Activated naive CD4-positive, alpha-beta T cell treated with anti-CD3 and anti-CD28 coated beads, Interleukin-2, amount 10 ng/mL, durations not matched to agents 7 days and 5 days (primary cell): Measurements from ENCODE around the gene PBRM1.
"Not testable (repeated sequence)": the region's sequence is repeated elsewhere in the genome, so short reads cannot be mapped to it uniquely, and the experiment has no call there.

Experiments used
- CTCF ChIA-PET: fragments of 350-600 bp; sonication (Branson Sonifier 250); formaldehyde crosslinking; loops from one replicate; lab custom pipeline; 2021; ENCODE audit warnings: antibody characterized with exemption; lab: Charles Lee
- DNase-seq: peaks from one replicate; pipeline ENCODE4 v3.0.0-alpha.2; 2020
- H3K27ac Mint-ChIP-seq: one replicate; pipeline ENCODE4 v1.8.0; 2021; ENCODE audit warnings: mild to moderate bottlenecking, moderate library complexity, mixed read lengths
- H3K27me3 Mint-ChIP-seq: one replicate; pipeline ENCODE4 v1.8.0; 2021; ENCODE audit warnings: mild to moderate bottlenecking, mixed read lengths
- H3K36me3 Mint-ChIP-seq: one replicate; pipeline ENCODE4 v1.8.0; 2021; ENCODE audit warnings: mixed read lengths
- H3K4me1 Mint-ChIP-seq: one replicate; pipeline ENCODE4 v1.8.0; 2021; ENCODE audit warnings: mixed read lengths
- H3K4me3 Mint-ChIP-seq: one replicate; pipeline ENCODE4 v1.8.0; 2021; ENCODE audit warnings: mild to moderate bottlenecking, moderate library complexity, mixed read lengths
- H3K9me3 Mint-ChIP-seq: one replicate; pipeline ENCODE4 v1.8.0; 2021; ENCODE audit warnings: mixed read lengths

Gene PBRM1

GRCh38 chr3:52528586-52529375 is 156.9 kb downstream of the PBRM1 start:
- no peak overlapping the region for H3K4me3 Mint-ChIP-seq
- peak; percentile 18 for DNase-seq

GRCh38 chr3:52527732-52528585 is 157.8 kb downstream of the PBRM1 start:
- H3K4me1 Mint-ChIP-seq: peaks cover 4% of the 10 kb centered on the region
- peak; percentile 16 for DNase-seq
- CTCF ChIA-PET: no interaction called here
- no peaks in the 10 kb centered on the region for H3K9me3 Mint-ChIP-seq
- no peak overlapping the region for H3K4me3 Mint-ChIP-seq
- H3K27me3 Mint-ChIP-seq: peaks cover 8% of the 10 kb centered on the region
- H3K27ac Mint-ChIP-seq: no peak overlapping the region
- no peaks in the 10 kb centered on the region for H3K36me3 Mint-ChIP-seq

More at GRCh38 chr3:52528586-52529375, 156.9 kb downstream of the PBRM1 start:
- Mint-ChIP-seq H3K36me3 (no peaks in the 10 kb centered on the region), H3K4me1 (peaks cover 4% of the 10 kb centered on the region), H3K27me3 (peaks cover 8% of the 10 kb centered on the region), H3K27ac (no peak overlapping the region), H3K9me3 (no peaks in the 10 kb centered on the region)
- CTCF ChIA-PET: interaction anchor here (1.2 kb wide), 1 partner anchor 17 kb away, joined by 3 read pairs; no protein-coding TSS in a partner anchor

GRCh38 chr3:52527039-52527731 is 158.5 kb downstream of the PBRM1 start:
- Mint-ChIP-seq H3K36me3 (no peaks in the 10 kb centered on the region), H3K4me3 (no peak overlapping the region), H3K9me3 (no peaks in the 10 kb centered on the region), H3K4me1 (no peaks in the 10 kb centered on the region), H3K27ac (no peak overlapping the region), H3K27me3 (no peaks in the 10 kb centered on the region)
- DNase-seq: peak; percentile 10
- CTCF ChIA-PET: no interaction called here

GRCh38 chr3:52526671-52527038 is 159.1 kb downstream of the PBRM1 start:
- H3K4me1 Mint-ChIP-seq, H3K36me3 Mint-ChIP-seq, CTCF ChIA-PET, H3K27ac Mint-ChIP-seq, H3K4me3 Mint-ChIP-seq, H3K27me3 Mint-ChIP-seq, H3K9me3 Mint-ChIP-seq: not testable (repeated sequence)
- peak; percentile 9 for DNase-seq

- no peaks in the 10 kb centered on the region for H3K27me3 Mint-ChIP-seq
- no peaks in the 10 kb centered on the region for H3K9me3 Mint-ChIP-seq
- peak overlapping the region; percentile 37 for H3K27ac Mint-ChIP-seq
- H3K4me3 Mint-ChIP-seq: no peak overlapping the region
- H3K4me1 Mint-ChIP-seq: no peaks in the 10 kb centered on the region
- CTCF ChIA-PET: no interaction called here
- no peaks in the 10 kb centered on the region for H3K36me3 Mint-ChIP-seq
- peak; percentile 10 for DNase-seq
These were observed 159.8 kb downstream of the PBRM1 start for GRCh38 chr3:52525680-52526561.

- Mint-ChIP-seq H3K4me3 (no peak overlapping the region), H3K27me3 (no peaks in the 10 kb centered on the region), H3K27ac (no peak overlapping the region), H3K36me3 (no peaks in the 10 kb centered on the region), H3K9me3 (no peaks in the 10 kb centered on the region), H3K4me1 (no peaks in the 10 kb centered on the region)
- CTCF ChIA-PET: no interaction called here
- no peak for DNase-seq
These were observed 160.7 kb downstream of the PBRM1 start for GRCh38 chr3:52524752-52525679.

- H3K27me3 Mint-ChIP-seq: no peaks in the 10 kb centered on the region
- no peak overlapping the region for H3K27ac Mint-ChIP-seq
- DNase-seq: no peak
- no peaks in the 10 kb centered on the region for H3K4me1 Mint-ChIP-seq
- H3K36me3 Mint-ChIP-seq: no peaks in the 10 kb centered on the region
- no peak overlapping the region for H3K4me3 Mint-ChIP-seq
- CTCF ChIA-PET: no interaction called here
- H3K9me3 Mint-ChIP-seq: no peaks in the 10 kb centered on the region
These were observed 161.4 kb downstream of the PBRM1 start for GRCh38 chr3:52524258-52524751.

- Mint-ChIP-seq H3K27ac (no peak overlapping the region), H3K4me1 (no peaks in the 10 kb centered on the region), H3K36me3 (no peaks in the 10 kb centered on the region), H3K4me3 (no peak overlapping the region), H3K27me3 (no peaks in the 10 kb centered on the region), H3K9me3 (no peaks in the 10 kb centered on the region)
- CTCF ChIA-PET: no interaction called here
- no peak for DNase-seq
These were observed 162.1 kb downstream of the PBRM1 start for GRCh38 chr3:52523386-52524257.

- Mint-ChIP-seq H3K4me3 (no peak overlapping the region), H3K9me3 (no peaks in the 10 kb centered on the region), H3K27ac (no peak overlapping the region), H3K27me3 (no peaks in the 10 kb centered on the region), H3K4me1 (no peaks in the 10 kb centered on the region), H3K36me3 (no peaks in the 10 kb centered on the region)
- CTCF ChIA-PET: no interaction called here
- DNase-seq: no peak
These were observed 163.0 kb downstream of the PBRM1 start for GRCh38 chr3:52522651-52523251.

GRCh38 chr3:52521881-52522650 is 163.6 kb downstream of the PBRM1 start:
- Mint-ChIP-seq H3K36me3 (no peaks in the 10 kb centered on the region), H3K27ac (no peak overlapping the region), H3K4me3 (no peak overlapping the region), H3K4me1 (no peaks in the 10 kb centered on the region), H3K9me3 (no peaks in the 10 kb centered on the region), H3K27me3 (no peaks in the 10 kb centered on the region)
- CTCF ChIA-PET: no interaction called here
- no peak for DNase-seq

GRCh38 chr3:52521488-52521824 is 164.3 kb downstream of the PBRM1 start:
- H3K4me1 Mint-ChIP-seq: no peaks in the 10 kb centered on the region
- no peaks in the 10 kb centered on the region for H3K36me3 Mint-ChIP-seq
- no peaks in the 10 kb centered on the region for H3K27me3 Mint-ChIP-seq
- H3K9me3 Mint-ChIP-seq: no peaks in the 10 kb centered on the region
- no peak for DNase-seq
- H3K4me3 Mint-ChIP-seq: no peak overlapping the region
- CTCF ChIA-PET: no interaction called here
- no peak overlapping the region for H3K27ac Mint-ChIP-seq
